Cardiac septum (tissue), 1 donor: ENCODE data around the gene PLEKHA7. TPM values are rescaled to one million over a fixed set of nuclear protein-coding genes. Genes with fewer than 3 reads are reported as not detected.
A peak's percentile ranks its signal among the peaks of the same experiment; 100 is the strongest.

ENCODE experiments used
- DNase-seq: peaks from one replicate; pipeline ENCODE4 v3.0.0-alpha.2; 2020; ENCODE audit warnings: low spot score
- intact Hi-C: fragments of 100-400 bp; cut with DNase I; formaldehyde crosslinking; loops from one replicate; pipeline ENCODE4 v1.14.0; 2022
- total RNA-seq: library from RNA; stranded (reverse); fragmentation: NEBNext Ultra II Directional; extraction: Animal tissue kit (Norgen Biotek cat#: 25700); gene quantifications from one replicate; pipeline ENCODE4 v1.2.1, GENCODE V29; 2021
- donor health status: DM: no; HTN: no; CAD: no.

The PLEKHA7 gene
- total RNA-seq, 1 donor from 2014 or later, result 77.1 TPM

DNA sequence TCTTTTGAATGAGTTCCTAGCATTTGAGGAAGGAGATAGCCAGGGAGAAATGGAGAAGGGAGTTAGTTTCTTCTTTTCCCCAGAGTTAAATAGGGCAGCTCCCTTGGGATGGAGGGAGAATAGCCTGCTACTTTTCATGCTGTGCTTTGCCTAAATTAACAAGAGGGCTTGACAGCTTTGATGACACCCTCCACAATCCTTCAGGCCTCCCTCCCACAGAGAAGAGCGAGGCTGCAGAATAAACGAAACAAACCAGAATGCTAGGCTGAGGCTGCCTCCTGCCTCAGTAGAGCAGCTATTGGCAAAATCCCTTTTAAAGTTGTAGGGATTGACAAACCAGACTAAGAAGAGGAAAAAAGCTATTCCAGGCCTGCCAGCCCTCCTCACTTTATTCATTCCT, 181.2 kb downstream of the PLEKHA7 start:
- no peak for DNase-seq
- intact Hi-C loops, result no loop called here

DNA sequence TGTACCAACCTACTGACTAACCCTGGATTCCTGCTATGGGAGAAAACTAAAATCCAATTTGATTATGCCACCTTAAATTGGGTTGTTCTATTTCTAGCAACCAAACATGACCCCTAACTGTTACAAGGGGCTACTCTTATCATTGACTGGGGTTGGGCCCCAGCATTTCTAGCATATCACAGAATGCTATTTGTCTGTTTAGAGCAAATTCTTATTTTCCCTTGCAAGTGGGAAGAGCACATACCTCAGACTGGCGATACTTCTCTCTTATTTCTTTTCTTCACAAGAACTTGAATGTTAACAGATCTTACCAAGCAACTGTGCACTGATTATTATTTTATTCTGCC, 182.0 kb downstream of the PLEKHA7 start:
- intact Hi-C loops, result no loop called here
- no peak for DNase-seq

DNA sequence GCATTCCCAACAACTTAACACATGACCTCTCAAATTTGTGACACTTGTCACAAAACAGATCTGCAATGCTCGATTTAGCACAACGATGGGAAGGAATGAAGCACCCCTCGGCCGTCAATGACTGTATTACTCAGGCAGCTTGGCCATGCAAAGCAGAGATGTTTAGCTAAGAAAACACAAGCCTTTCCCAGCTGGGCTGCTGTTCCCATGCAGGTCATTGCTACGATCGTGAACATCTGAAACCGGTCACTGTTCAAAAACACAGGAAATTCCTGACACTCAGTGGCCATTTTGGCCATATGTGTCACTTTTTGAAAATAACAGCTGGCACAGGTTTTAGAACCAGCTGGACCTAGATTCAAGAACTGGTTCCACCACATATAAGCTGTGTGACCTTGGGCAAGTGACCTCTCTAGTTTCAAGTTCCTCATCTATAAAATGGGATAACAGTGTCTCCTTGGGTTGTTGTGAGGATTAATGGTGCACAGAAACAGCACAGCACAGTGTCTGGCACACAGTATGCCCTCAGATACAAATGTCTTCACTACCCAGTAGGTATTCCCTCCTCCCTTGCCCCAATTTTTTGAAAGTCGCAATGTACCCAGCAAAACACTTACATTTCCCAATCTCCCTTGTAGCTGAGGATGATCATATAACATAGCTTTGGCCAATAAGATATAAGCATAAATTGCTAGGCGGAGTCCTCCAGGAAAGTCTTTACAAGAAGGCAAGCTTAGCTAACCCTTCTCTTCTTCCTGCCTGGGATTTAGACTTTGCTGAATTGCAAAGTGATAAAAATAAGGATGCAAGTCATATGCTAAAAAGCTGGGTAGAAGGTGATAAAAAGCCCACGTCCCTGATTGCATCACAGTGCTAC, 182.7 kb downstream of the PLEKHA7 start:
- DNase-seq, result no peak
- intact Hi-C loops, result no loop called here

DNA sequence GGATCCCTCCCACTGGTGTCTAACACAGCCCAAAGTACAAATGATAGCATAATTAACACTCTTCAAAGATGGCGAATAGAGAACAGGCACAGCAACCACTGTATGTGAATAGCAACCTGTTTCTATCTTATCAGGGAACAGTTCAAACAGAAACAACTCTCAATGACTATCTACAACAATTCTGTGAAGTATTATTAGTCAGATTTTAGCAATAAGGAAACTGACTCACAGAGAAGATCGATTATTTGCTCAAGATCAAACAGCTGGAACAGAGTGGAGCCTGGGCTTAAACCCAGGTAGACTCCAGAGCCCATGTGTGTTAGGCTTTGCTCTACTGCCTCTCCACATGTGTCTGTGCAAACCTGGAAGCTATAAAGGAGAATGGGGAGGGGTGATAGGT, 187.1 kb downstream of the PLEKHA7 start:
- no peak for DNase-seq
- intact Hi-C loops, result loop anchor here (10.0 kb wide), 1 partner anchor 238 kb away; no protein-coding TSS in a partner anchor

DNA sequence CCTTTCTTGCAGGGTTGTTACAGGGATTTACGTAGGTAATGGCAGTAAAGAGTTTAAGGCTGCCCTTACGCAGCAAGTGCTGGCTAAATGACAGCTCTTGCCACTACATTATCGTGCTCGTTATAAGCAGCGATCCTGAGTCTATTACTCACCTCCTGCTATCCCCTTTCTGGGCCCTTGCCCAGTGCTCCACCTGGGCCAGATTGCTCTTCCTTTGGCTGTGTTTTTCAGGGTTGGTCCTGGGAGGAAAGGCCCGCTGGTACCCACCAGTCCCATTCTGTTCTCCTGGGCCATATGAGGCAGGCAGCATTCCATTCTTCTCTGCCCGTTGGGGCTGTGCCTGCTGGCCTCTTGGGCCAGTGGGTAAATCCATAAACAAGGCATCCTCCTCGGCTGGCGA, 188.2 kb downstream of the PLEKHA7 start:
- intact Hi-C loops, result loop anchor here (10.0 kb wide), 1 partner anchor 239 kb away; no protein-coding TSS in a partner anchor
- DNase-seq, result no peak

DNA sequence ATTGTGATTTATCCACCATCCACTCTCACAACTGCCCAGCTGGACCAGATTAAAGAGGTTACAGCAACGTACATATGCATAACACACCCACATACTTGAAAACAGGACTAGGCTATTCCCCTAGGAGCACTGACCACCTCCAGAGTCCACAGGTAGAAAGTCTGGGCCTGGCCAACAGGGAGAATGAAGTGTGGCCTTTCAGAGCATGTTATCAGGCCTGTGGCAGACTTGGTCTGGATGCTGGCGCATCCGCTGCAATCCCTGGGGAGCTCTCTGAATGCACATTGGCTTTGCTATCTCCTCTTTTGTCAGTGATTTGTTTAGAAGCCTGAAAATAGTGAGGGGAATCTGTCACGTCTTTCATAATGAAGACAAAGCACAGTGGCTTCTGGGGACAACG, 189.1 kb downstream of the PLEKHA7 start:
- intact Hi-C loops, result loop anchor here (10.0 kb wide), 1 partner anchor 240 kb away; no protein-coding TSS in a partner anchor
- DNase-seq, result no peak

DNA sequence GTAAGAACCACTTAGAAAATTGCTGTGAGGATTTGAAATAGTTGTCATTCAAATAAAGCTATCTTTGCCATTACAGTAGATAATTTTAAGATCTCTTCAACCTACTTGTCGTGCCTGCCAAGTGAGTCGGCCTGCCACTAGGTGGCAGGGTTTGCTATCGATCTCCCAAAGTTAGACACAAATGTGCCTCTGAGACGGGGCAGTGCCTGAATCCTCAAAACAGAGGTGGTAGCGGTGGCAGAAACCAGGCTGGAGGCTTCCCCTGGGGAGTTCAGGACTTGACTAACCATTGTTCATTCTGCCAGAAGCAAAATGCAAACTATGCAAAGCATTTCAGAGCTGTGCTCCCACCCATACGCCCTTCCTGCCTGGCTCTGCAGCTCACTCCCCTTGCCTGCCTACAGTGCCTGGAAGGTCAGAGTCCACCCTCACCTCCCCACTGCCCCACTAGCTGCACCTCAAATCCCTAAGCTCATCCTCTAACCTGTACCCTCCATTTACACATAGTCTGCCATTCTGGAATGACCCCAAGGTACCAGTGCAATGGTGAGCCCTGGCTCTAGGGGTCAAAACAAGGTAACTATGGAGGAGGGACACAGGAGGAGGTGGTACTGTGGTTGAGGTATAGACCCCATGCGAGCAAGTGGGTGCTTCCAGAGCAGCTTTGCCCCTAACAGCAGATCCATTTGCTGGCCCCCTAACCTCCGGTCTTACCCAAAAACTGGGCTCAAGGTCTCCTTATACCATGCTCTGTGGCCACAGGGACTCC, 193.7 kb downstream of the PLEKHA7 start:
- intact Hi-C loops, result loop anchor here (2.0 to 10.0 kb wide), 4 partner anchors 33 to 244 kb away; no protein-coding TSS in a partner anchor
- DNase-seq, result peak; percentile 88

DNA sequence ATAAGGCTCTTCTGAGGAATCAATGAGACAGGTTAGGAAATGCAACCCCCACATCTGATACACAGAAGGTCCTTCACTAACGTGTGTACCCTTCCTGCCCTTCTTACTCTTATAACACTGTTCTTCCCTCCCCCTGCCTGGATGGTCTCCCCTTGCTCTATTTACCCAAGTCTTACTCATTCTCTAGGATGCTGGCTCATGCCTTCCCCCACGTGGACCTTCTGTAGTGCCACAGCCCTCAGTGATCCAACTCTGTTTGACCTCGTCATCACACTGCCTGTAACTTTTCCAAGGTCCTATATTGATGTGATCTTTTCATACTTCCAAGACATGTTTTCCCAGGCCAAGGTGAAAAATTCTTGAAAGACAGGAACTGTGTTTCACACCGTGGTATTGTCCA, 195.9 kb downstream of the PLEKHA7 start:
- intact Hi-C loops, result no loop called here
- DNase-seq, result no peak

DNA sequence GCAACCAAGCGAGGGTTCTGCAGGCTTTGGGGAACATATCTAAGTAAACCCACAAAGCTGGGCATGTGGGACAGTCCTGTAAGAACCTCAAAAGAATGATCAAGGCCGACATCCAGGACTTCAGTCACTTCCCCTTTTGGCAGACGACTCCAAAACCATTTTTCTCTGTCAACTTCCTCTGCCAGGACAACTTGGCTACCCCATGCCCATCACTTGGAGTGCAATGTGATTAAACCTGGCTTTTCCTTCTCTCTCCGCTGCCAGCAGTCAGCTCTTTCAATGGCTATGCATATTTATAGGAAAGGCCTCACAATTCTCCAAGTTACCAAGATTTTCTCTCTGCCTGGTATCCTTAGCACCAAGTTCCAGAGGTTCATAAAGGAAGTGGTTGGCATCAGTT, 196.9 kb downstream of the PLEKHA7 start:
- intact Hi-C loops, result no loop called here
- DNase-seq, result peak; percentile 59

DNA sequence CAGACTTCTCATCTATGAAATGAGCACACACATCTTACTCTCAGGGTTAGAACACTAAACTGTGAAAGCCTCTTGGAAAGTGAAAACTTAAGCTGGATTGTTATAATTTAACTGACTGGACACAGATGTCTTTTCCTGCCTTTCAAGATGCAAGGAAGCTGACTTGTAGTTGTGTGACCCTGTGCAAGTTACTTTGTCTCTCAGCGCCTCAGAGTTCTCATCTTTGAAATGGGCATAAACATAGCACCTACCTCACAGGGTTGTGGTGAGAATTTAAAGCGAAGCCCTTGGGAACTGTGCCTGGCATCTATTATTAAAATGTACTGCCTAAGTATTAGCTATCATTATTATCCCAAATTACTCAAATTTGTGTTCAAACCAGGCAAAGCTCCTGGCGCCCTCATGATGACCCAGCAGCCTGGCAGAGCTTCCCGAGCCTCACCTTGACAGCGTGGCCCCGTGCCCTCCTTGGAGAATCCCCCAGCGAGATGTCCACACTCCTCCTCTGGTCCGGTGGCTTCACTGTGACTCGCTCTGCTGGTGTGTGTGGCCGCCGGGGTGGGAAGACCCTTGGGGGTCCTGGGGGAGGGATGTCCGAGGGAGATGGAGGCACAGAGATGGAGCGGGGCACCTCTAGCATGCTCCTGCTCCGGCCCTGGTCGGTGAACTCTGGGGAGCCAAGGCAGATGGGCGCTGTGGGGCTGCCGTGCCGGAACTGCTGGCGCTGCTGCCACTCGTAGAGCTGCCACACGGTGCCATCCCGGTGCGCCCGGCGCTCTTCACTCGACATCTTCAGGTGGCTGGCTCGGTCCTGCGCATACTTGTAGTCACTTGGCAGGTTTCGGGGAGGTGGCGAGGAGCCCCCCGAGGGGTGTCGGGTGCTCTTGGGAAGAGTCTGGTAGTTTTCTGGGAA, 197.6 kb downstream of the PLEKHA7 start:
- intact Hi-C loops, result no loop called here
- peak; percentile 71 for DNase-seq

DNA sequence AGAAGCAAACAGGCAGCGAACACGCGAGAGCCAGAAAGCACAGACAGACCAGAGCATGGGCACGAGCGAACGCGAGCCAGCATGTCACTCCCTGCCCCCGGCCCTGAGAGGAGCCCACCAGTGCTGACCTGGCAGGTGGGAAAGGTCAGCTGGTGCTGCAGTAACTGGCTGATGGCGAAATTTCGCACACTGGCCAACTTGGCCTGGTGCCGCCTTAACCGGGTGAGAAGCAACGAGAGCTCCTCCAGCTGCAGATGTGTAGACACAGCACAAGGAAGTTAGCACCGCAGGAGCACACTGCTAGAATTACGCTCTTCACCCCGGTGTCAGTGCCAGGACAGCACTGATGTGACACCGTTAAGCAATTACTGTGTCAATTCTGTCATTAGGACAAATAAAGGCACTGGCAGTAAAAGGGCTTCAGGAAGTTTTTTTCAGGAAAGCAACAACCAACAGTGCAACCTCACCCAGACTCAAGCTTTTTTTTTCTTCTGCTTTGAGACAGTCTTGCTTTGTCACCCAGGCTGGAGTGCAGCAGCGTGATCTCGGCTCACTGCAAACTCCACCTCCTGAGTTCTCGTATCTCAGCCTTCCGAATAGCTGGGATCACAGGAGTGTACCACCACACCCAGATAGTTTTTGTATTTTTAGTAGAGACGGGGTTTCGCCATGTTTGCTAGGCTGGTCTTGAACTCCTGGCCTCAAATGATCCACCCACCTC, 199.0 kb downstream of the PLEKHA7 start:
- peak; percentile 80 for DNase-seq
- intact Hi-C loops, result no loop called here

DNA sequence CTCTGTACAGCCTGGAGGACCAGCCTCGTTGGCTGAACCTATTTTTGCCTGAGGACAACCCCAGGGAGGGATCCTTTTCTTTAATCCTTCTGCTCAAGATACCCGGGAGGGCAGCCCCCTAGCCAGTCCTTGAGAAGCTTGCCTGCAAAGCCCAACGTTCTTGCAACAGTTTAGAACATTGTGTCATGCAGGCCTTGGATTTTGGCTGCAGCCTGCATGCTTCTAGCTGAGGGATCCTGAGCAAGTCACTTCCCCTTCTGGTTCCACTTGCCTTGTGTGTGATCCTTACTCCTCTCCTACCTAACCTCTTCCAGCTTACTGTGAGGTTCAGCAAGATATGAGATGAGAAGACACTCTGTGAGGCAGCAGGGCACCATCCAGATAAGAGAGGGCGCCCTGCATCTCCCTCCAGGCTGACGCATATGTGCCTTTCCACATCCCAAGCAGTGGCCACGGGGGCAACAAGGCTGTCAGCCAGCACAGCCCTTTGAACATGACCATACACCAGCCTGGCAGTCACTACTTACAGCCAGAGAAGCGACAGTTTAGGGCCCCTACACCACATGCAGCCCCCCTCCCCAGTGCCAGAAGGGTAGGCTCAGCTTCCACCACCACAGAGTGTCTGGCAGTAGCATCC, 199.7 kb downstream of the PLEKHA7 start:
- intact Hi-C loops, result loop anchor here (5.0 kb wide), 1 partner anchor 38 kb away; no protein-coding TSS in a partner anchor
- DNase-seq, result no peak

DNA sequence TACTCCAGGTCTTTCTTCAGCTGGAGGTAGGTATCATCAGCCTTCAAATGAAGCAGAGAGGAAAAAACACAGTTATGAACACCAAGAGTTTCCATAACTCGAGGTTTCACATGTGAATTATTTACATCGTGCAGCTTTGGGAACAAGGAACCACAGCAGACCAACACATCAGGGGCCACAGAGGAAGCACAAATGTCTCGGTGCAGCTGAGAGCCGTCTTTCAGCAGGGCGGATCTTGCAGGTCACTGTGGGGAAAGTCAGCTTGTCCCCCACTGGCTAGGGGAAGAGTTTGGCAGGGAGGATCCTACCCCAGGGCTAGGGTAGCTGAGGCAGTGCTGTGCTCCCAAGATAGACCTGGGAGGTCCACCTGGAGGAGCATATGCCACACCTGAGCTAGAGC, 201.1 kb downstream of the PLEKHA7 start:
- intact Hi-C loops, result loop anchor here (5.0 kb wide), 1 partner anchor 39 kb away; no protein-coding TSS in a partner anchor
- DNase-seq, result peak; percentile 64

DNA sequence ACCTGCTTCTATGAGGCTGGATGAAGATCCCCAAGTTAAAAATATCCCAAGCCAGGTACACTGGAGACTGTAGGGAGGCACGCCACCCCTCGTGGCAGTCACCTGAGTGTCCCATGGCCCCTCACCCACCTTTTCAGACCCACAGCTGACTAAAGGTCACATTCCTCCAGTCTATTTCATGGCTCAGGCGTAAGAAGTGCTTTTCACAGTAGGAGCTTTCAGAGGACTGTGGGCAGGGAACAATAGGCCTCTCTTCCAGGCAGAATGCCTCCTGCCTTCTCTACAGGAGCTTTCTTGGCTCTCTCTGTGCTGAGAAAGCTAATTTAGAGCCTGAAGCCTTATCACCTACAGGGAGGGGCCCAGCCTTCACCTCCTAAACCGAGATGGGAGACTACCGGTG, 201.9 kb downstream of the PLEKHA7 start:
- intact Hi-C loops, result loop anchor here (5.0 kb wide), 1 partner anchor 40 kb away; no protein-coding TSS in a partner anchor
- peak; percentile 39 for DNase-seq

DNA sequence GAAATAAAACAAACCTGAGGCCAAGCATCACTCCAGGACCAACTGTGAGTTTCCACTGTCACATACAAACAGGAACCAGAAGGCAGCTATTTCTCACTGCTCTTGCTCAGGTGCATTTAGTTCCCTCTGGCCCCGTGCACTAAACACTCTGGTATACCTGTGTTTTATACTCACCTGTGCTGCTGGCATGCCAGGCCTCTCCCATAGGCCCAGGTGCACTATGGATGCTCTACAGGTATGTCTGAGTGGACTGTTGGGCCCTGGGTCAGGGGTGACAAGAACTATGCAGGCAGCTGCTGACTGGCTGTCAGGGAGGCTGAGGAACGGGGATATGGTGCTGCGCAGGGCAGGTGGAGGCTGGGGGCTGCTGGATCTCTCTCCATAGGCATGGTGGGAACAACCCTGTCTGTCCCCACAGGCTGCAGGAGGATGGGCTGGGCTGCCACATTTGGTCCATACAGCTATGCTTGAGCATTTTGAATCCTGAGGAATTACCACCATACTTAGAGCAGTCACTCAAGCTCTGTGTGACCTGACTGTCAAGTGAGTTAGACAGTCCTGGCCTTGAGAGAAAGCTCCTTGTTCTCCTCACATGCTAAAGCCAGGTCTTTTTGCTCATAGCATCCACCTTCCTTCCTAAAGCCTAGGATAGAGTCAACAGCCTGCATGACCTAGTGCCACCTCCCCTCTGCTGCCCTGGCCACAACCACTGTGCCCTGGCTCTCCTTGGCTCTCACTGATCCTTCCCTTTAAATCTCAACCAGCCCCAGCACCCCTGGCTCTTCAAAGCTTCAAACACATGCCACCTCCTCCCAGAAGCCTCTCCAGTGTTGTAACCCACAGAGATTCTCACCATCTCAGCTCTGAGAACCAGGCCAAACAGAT, 202.8 kb downstream of the PLEKHA7 start:
- intact Hi-C loops, result loop anchor here (5.0 kb wide), 1 partner anchor 41 kb away; no protein-coding TSS in a partner anchor
- peak; percentile 65 for DNase-seq

DNA sequence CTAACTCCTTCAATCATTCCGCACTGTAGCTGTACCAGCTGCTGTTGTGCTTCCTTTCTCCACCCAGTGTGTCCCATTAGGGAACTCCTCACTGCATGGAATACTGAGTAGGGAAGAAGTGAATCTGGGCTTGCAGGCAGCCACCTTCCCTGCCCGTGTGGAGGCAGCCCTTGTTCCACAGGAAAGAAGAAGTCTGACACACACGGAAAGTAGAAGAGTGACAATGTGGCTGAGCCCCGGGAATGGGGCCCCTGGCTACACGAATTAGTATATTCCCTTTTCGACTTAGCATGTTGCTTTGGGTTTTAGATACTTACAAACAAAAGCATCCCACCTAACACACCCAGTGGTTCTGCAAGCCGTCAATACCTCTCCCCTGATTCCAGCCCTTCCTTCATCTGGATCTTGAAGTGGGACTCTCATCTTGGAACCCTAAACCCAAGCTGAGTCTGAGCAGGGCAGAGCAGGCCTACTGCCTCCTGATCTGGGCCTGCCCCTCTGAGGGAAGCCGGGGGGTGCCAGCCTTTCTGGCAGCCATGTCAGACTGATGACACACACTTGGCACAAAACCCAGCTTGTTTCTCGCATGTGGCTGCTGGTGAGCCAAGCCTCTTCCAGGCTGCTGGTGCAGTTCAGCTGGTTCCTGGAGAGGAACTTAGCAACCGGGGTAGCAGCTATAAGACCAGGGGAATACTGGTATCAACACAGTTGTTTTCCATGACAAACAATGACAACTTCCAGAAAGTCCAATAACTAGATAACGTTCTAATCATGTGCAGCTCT, 204.1 kb downstream of the PLEKHA7 start:
- DNase-seq, result peak; percentile 88
- intact Hi-C loops, result loop anchor here (5.0 kb wide), 1 partner anchor 42 kb away; no protein-coding TSS in a partner anchor
